ENCODE results near the gene NKD2. TPM values are rescaled to one million over a fixed set of nuclear protein-coding genes. Genes with fewer than 3 reads are reported as not detected.

The NKD2 gene
- total RNA-seq, 2 experiments from 2014 or later, result 0.41 to 1.1 TPM

DNA sequence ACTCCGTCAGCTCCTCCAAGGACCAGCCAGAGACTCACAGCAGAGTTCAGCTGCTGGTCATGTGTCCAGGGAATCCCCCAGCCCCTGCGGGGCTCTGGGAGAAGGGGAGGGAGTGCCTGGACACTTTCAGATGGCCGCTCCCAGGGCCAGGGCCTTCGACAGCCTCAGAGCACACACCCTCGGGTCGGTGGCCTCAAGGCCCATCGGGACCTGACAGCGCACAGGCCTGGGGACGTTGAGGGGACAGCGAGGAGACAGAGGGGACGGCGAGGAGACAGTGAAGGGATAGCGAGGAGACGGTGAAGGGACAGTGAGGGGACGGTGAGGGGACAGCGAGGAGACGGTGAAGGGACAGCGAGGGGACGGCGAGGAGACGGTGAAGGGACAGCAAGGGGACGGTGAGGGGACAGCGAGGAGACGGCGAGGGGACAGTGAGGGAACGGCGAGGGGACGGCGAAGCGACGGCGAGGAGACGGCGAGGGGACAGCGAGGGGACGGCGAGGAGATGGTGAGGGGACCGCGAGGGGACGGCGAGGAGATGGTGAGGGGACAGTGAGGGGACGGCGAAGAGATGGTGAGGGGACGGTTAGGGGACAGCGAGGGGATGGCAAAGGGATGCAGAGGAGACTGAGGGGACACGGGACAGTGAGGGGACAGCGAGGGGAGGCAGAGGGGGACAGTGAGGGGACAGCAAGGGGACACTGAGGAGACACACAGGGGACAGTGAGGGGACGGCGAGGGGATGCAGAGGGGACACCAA, 56.0 kb downstream of the NKD2 start:
- no peak for DNase-seq
- intact Hi-C loops (cut with micrococcal nuclease), result no loop called here
- Mint-ChIP-seq H3K9me3 (no peaks in the 10 kb centered on the region), H3K27me3 (no peaks in the 10 kb centered on the region), H3K36me3 (no peaks in the 10 kb centered on the region), H3K4me1 (ENCODE audit: low read depth) (no peaks in the 10 kb centered on the region), H3K4me3 (no peak overlapping the region), H3K27ac (no peak overlapping the region)
- POLR2A ChIA-PET, result no interaction called here
- CTCF ChIA-PET, result no interaction called here

DNA sequence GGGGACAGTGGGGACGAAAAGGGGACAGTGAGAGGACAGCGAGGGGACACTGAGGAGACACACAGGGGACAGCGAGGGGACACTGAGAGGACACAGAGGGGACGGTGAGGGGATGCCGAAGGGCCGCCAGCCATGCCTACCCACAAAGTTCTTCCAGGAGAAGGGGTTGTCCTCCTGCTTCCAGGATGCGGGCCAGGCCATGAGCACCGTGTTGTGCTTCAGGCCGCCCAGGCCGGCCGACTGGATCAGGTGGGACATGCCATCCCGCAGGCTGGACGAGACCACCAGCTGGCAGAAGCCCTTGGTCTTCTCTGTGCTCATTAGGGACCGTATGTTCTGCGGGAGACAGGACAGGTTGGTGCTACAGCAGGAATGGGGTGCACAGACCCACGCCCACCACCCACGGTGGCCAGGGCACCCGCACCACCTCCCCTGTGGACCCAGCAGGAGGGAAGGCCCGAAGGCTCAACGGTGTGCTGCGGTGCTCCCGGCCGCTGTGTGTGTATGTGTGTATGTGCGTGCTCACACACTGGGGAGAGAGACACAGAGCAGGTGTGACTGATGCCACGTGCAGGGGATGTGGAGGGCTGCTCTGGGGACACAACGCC, 56.6 kb downstream of the NKD2 start:
- ChIA-PET POLR2A (no interaction called here), CTCF (no interaction called here)
- no peak overlapping the region for H3K27ac Mint-ChIP-seq
- no peaks in the 10 kb centered on the region for H3K36me3 Mint-ChIP-seq
- H3K4me1 Mint-ChIP-seq (ENCODE audit: low read depth), result no peaks in the 10 kb centered on the region
- H3K27me3 Mint-ChIP-seq, result no peaks in the 10 kb centered on the region
- intact Hi-C loops (cut with micrococcal nuclease), result no loop called here
- H3K9me3 Mint-ChIP-seq, result no peaks in the 10 kb centered on the region
- no peak for DNase-seq
- no peak overlapping the region for H3K4me3 Mint-ChIP-seq

DNA sequence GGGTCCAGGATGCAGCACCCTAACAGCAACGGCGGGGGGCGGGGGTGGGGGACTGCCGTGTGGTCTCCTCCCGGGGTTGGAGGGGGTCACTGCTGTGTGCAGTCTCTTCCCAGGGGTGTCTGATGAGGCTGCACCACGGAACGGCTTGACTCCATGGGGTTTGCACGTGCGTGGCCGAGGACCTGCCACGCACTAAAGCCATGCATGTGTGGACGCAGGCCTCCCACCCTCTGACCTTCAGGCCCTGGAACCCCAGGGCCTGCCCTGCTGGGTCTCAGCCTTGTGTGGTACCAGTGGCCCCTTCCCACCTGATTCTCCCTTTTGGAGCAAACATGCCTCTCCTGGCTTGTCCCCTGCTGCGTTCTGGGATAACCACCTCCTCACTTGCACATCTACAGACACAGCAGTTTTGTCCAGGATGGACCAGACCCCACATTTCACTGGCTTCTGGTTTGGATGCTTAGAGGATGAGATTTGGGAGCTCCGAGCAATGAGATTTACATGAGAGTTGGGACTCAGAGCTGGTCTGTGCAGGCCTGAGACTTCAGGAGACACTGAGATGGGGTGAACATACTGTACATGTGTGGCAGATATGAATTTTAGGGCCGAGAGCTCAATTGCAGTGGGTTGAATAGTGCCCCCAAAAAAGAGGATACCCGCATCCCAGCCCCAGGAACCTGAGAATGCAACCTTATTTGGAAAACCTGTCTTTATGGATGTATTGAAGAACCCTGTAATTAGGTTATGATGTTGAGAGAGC, 57.5 kb downstream of the NKD2 start:
- intact Hi-C loops (cut with micrococcal nuclease), result no loop called here
- H3K4me3 Mint-ChIP-seq, result no peak overlapping the region
- no peak overlapping the region for H3K27ac Mint-ChIP-seq
- CTCF ChIA-PET, result no interaction called here
- H3K4me1 Mint-ChIP-seq (ENCODE audit: low read depth), result no peaks in the 10 kb centered on the region
- no peaks in the 10 kb centered on the region for H3K27me3 Mint-ChIP-seq
- H3K9me3 Mint-ChIP-seq, result no peaks in the 10 kb centered on the region
- H3K36me3 Mint-ChIP-seq, result no peaks in the 10 kb centered on the region
- DNase-seq, result no peak
- POLR2A ChIA-PET, result no interaction called here

DNA sequence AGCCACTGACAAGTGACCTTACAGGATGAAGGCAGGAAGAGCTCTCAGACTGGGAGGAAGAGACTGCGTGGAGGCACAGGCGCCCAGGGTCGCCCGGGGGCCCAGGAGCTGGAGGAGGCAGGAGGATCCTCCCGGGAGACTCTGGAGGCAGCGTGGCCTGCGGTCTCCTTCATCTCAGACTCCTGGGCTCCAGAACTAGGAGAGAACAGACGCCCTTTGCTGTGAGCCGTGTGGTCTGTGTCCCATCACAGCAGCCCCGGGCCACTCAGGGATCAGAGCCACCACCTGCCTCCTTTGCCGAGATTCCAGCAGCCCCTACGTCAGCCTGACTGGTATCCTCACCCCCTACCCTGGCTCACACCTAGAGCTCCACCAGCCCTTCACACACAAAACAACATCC, 58.1 kb downstream of the NKD2 start:
- DNase-seq, result no peak
- H3K9me3 Mint-ChIP-seq, result no peaks in the 10 kb centered on the region
- ChIA-PET POLR2A (no interaction called here), CTCF (no interaction called here)
- no peaks in the 10 kb centered on the region for H3K36me3 Mint-ChIP-seq
- H3K27ac Mint-ChIP-seq, result no peak overlapping the region
- no peak overlapping the region for H3K4me3 Mint-ChIP-seq
- H3K27me3 Mint-ChIP-seq, result no peaks in the 10 kb centered on the region
- intact Hi-C loops (cut with micrococcal nuclease), result no loop called here
- H3K4me1 Mint-ChIP-seq (ENCODE audit: low read depth), result no peaks in the 10 kb centered on the region

GRCh38 chr5:1067141-1068121, 58.8 kb downstream of the NKD2 start:
- no peak overlapping the region for H3K27ac Mint-ChIP-seq
- POLR2A ChIA-PET, result no interaction called here

GRCh38 chr5:1068204-1068894, 59.7 kb downstream of the NKD2 start:
- no peaks in the 10 kb centered on the region for H3K9me3 Mint-ChIP-seq
- POLR2A ChIA-PET, result no interaction called here
- no peaks in the 10 kb centered on the region for H3K27me3 Mint-ChIP-seq
- no peak overlapping the region for H3K4me3 Mint-ChIP-seq
- DNase-seq, result no peak
- intact Hi-C loops (cut with micrococcal nuclease), result no loop called here
- no peak overlapping the region for H3K27ac Mint-ChIP-seq
- no peaks in the 10 kb centered on the region for H3K4me1 Mint-ChIP-seq (ENCODE audit: low read depth)
- CTCF ChIA-PET, result no interaction called here
- H3K36me3 Mint-ChIP-seq, result no peaks in the 10 kb centered on the region

More at GRCh38 chr5:1067141-1068121, 58.8 kb downstream of the NKD2 start:
- CTCF ChIA-PET, result no interaction called here
- Mint-ChIP-seq H3K4me3 (no peak overlapping the region), H3K4me1 (ENCODE audit: low read depth) (no peaks in the 10 kb centered on the region), H3K27me3 (no peaks in the 10 kb centered on the region), H3K9me3 (no peaks in the 10 kb centered on the region), H3K36me3 (no peaks in the 10 kb centered on the region)
- intact Hi-C loops (cut with micrococcal nuclease), result no loop called here
- DNase-seq, result no peak

DNA sequence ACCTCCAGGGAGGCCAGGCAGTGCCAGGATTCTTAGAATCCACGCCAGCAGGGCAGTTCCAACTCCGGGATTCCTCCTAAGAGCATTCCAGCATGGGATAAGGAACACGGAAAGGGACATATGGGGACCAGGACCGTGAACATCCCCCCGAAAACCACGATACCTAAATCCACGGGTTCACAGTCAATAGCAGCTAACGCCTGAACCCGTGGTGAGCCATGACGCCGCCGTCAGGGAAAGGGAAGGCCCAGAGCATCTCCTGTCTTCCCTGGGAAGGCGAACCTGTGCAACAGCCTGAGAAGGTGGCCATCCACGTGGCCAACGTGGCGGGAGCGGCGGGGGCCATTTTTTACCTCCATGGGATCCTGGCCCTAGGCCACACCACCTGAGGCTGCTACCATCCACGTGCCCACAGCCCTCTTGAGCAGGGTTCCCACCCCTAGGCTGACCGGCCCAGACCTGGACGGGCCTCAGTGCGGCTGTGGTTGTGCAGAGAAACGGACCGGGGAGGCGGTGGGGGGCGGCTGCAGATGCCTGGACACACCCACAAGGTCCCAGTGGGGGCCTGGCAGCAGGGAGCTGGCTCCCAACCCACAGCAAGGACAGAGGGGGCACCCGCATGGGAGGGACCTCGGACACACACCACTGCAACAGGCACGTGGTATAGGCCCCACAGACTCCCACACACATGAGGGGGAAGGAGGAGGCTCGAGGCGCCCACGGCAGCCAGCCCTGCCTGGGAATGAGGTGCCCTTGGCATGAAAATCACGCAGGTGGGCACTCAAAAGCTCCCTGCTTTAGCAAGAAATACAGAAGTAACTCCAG, 60.5 kb downstream of the NKD2 start:
- Mint-ChIP-seq H3K9me3 (no peaks in the 10 kb centered on the region), H3K4me3 (no peak overlapping the region), H3K27me3 (no peaks in the 10 kb centered on the region), H3K4me1 (ENCODE audit: low read depth) (no peaks in the 10 kb centered on the region), H3K27ac (no peak overlapping the region), H3K36me3 (no peaks in the 10 kb centered on the region)
- intact Hi-C loops (cut with micrococcal nuclease), result no loop called here
- ChIA-PET CTCF (no interaction called here), POLR2A (no interaction called here)
- no peak for DNase-seq

- no peaks in the 10 kb centered on the region for H3K36me3 Mint-ChIP-seq
- no peaks in the 10 kb centered on the region for H3K4me1 Mint-ChIP-seq (ENCODE audit: low read depth)
- intact Hi-C loops (cut with micrococcal nuclease), result no loop called here
- no peak overlapping the region for H3K27ac Mint-ChIP-seq
- ChIA-PET CTCF (no interaction called here), POLR2A (no interaction called here)
- no peak overlapping the region for H3K4me3 Mint-ChIP-seq
- no peaks in the 10 kb centered on the region for H3K9me3 Mint-ChIP-seq
- H3K27me3 Mint-ChIP-seq, result no peaks in the 10 kb centered on the region
- DNase-seq, result no peak
Measured at GRCh38 chr5:1069720-1070088, 61.1 kb downstream of the NKD2 start.

DNA sequence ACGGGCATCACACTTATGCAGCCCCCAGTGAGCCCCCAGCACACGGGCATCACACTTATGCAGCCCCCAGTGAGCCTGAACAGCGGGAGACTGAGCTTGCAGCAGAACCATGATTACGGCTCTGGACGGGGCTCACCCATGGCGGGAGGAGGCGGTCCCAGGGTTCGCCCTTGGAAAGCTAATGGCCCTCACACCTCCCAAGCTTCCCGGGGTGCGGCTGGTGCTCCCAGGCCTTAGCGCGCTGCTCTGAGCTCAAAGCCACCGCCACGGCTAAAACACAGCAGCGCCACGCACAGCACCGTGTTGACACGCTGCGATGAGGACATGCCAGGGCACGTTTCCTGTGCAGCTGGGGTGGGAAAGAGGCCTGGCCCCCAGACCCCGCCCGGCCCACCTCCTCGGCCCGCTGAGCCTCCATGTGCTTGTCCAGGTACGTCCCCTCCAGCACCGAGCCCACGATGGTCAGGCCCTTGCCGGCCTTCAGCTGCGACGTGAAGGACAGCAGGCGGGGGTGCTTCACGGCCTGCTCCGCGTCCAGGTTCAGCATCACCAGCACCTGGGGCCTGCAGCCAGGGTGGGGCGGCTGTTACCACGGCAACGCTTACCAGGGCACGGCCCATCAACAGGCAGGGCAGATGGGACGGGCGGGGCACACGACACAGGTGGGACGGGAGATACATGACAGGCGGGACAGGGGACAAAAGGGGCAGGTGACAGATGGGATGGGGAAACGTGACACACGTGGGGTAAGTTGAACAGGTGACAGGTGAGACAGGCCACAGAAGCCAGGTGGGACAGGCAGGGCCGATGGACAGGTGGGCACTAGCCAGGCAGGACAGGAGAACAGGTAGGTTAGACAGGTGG, 64.9 kb downstream of the NKD2 start:
- CTCF ChIA-PET, result no interaction called here

GRCh38 chr5:1074226-1074625, 65.6 kb downstream of the NKD2 start:
- ChIA-PET CTCF (no interaction called here), POLR2A (no interaction called here)
- DNase-seq, result no peak
- H3K27ac Mint-ChIP-seq, result no peak overlapping the region
- no peak overlapping the region for H3K4me3 Mint-ChIP-seq
- H3K9me3 Mint-ChIP-seq, result no peaks in the 10 kb centered on the region
- H3K36me3 Mint-ChIP-seq, result no peaks in the 10 kb centered on the region
- no peaks in the 10 kb centered on the region for H3K27me3 Mint-ChIP-seq
- H3K4me1 Mint-ChIP-seq (ENCODE audit: low read depth), result no peaks in the 10 kb centered on the region
- intact Hi-C loops (cut with micrococcal nuclease), result no loop called here

More for the DNA sequence above, 64.9 kb downstream of the NKD2 start:
- intact Hi-C loops (cut with micrococcal nuclease), result no loop called here
- Mint-ChIP-seq H3K4me3 (no peak overlapping the region), H3K27me3 (no peaks in the 10 kb centered on the region), H3K9me3 (no peaks in the 10 kb centered on the region), H3K27ac (no peak overlapping the region), H3K36me3 (no peaks in the 10 kb centered on the region), H3K4me1 (ENCODE audit: low read depth) (no peaks in the 10 kb centered on the region)
- no peak for DNase-seq
- POLR2A ChIA-PET, result no interaction called here

All from activated CD4-positive, alpha-beta memory T cell treated with anti-CD3 and anti-CD28 coated beads for 36 hours (primary cell).